Liver (tissue), 9 donors: ENCODE results near the gene HCK. TPM values are rescaled to one million over a fixed set of nuclear protein-coding genes. Genes with fewer than 3 reads are reported as not detected.

Source experiments
- DNase-seq: peaks from one replicate; pipeline ENCODE4 v3.0.0-alpha.2; 2017; ENCODE audit warnings: low spot score
- H3K27ac ChIP-seq, 2 donors: one replicate each; pipeline ENCODE4 v1.7.0; 2013; ENCODE audit warnings: inconsistent platforms in 2 of 2, low read length in 2 of 2, control low read depth in 1 of 2, low read depth in 1 of 2, mild to moderate bottlenecking in 1 of 2
- H3K27me3 ChIP-seq, 4 donors: one replicate each; pipeline versions ENCODE4 v1.6.1 to v1.7.0; 2013; ENCODE audit warnings: low read length in 3 of 4, inconsistent platforms in 1 of 4, mild to moderate bottlenecking in 1 of 4, moderate library complexity in 1 of 4; ENCODE audit not compliant: control insufficient read depth in 4 of 4, insufficient read depth in 4 of 4
- H3K36me3 ChIP-seq, 4 donors: one replicate each; pipeline versions ENCODE4 v1.6.1 to v1.7.0; 2013; ENCODE audit warnings: low read length in 3 of 4, mild to moderate bottlenecking in 3 of 4, low read depth in 1 of 4, moderate library complexity in 1 of 4; ENCODE audit not compliant: control insufficient read depth in 4 of 4, insufficient read depth in 3 of 4
- H3K4me1 ChIP-seq, 4 donors: one replicate each; pipeline versions ENCODE4 v1.6.1 to v1.7.0; 2013; ENCODE audit warnings: low read length in 3 of 4, mild to moderate bottlenecking in 3 of 4, moderate library complexity in 1 of 4; ENCODE audit not compliant: control insufficient read depth in 4 of 4, insufficient read depth in 4 of 4
- H3K4me3 ChIP-seq, 3 donors: one replicate each; pipeline versions ENCODE4 v1.6.1 to v1.7.0; 2013; ENCODE audit warnings: low read length in 3 of 3, control low read depth in 1 of 3, low read depth in 1 of 3, mild to moderate bottlenecking in 1 of 3
- H3K9ac ChIP-seq, 2 donors: one replicate each; pipeline ENCODE4 v1.7.0; 2013; ENCODE audit warnings: low read length in 2 of 2, mild to moderate bottlenecking in 2 of 2, moderate library complexity in 2 of 2, control low read depth in 1 of 2, low read depth in 1 of 2
- H3K9me3 ChIP-seq, 4 donors: one replicate each; pipeline versions ENCODE4 v1.6.1 to v1.7.0; 2013; ENCODE audit warnings: low read length in 3 of 4; ENCODE audit not compliant: control insufficient read depth in 4 of 4
- EGR1 ChIP-seq, 2 donors: IDR thresholded peaks; 2 replicates each; pipeline ENCODE4 v1.6.1; 2016 to 2018; ENCODE audit warnings: antibody characterized with exemption in 2 of 2, low read depth in 2 of 2
- FOXA1 ChIP-seq: IDR thresholded peaks from 2 replicates; pipeline ENCODE4 v1.6.1; 2016; ENCODE audit warnings: antibody characterized with exemption
- FOXA2 ChIP-seq: IDR thresholded peaks from 2 replicates; pipeline ENCODE4 v1.6.1; 2016; ENCODE audit warnings: antibody characterized with exemption
- GABPA ChIP-seq, 2 donors: IDR thresholded peaks in 1 of 2; conservative IDR thresholded peaks in 1 of 2; 2 replicates each; pipeline ENCODE4 v1.6.1; 2016; ENCODE audit warnings: antibody characterized with exemption in 2 of 2, mild to moderate bottlenecking in 1 of 2, moderate library complexity in 1 of 2
- HNF4A ChIP-seq, 2 donors: conservative IDR thresholded peaks; 2 replicates each; pipeline ENCODE4 v1.6.1; 2016; ENCODE audit warnings: antibody characterized with exemption in 2 of 2, mild to moderate bottlenecking in 2 of 2
- HNF4G ChIP-seq: IDR thresholded peaks from 2 replicates; pipeline ENCODE4 v1.6.1; 2016; ENCODE audit warnings: antibody characterized with exemption
- JUND ChIP-seq, 2 donors: IDR thresholded peaks; 2 replicates each; pipeline ENCODE4 v1.6.1; 2016; ENCODE audit warnings: antibody characterized with exemption in 2 of 2
- MAX ChIP-seq: IDR thresholded peaks from 2 replicates; pipeline ENCODE4 v1.6.1; 2016; ENCODE audit warnings: antibody characterized with exemption
- NR2F2 ChIP-seq: IDR thresholded peaks from 2 replicates; pipeline ENCODE4 v1.6.1; 2016; ENCODE audit warnings: antibody characterized with exemption
- RAD21 ChIP-seq, 2 donors: IDR thresholded peaks; 2 replicates each; pipeline ENCODE4 v1.6.1; 2016; ENCODE audit warnings: antibody characterized with exemption in 2 of 2, mild to moderate bottlenecking in 2 of 2
- REST ChIP-seq: IDR thresholded peaks from 2 replicates; pipeline ENCODE4 v1.6.1; 2016; ENCODE audit warnings: antibody characterized with exemption, mild to moderate bottlenecking
- RXRA ChIP-seq, 2 donors: IDR thresholded peaks; 2 replicates each; pipeline ENCODE4 v1.6.1; 2017 to 2018; ENCODE audit warnings: antibody characterized with exemption in 2 of 2, mild to moderate bottlenecking in 1 of 2
- SP1 ChIP-seq: IDR thresholded peaks from 2 replicates; pipeline ENCODE4 v1.6.1; 2018; ENCODE audit warnings: antibody characterized with exemption, mild to moderate bottlenecking
- TAF1 ChIP-seq: conservative IDR thresholded peaks from 2 replicates; pipeline ENCODE4 v1.6.1; 2016; ENCODE audit warnings: antibody characterized with exemption, mild to moderate bottlenecking
- YY1 ChIP-seq: IDR thresholded peaks from 2 replicates; pipeline ENCODE4 v1.6.1; 2016; ENCODE audit warnings: antibody characterized with exemption, mild to moderate bottlenecking
- WGBS: extraction: QIAGEN DNeasy Blood & Tissue Kit; methylation state at CpG from one replicate; pipeline ENCODE4 v1.1.7; 2013; 5-methylcytosine and 5-hydroxymethylcytosine counted together
- polyA plus RNA-seq, 2 donors: library from polyadenylated mRNA; stranded (reverse) in 1 of 2; unstranded in 1 of 2; fragments of 200-250 nt in 1 of 2; fragments of >200 nt in 1 of 2; fragmentation: Nextera tagmentation in 1 of 2; extraction: Ambion mirVana in 1 of 2; gene quantifications; one replicate each; pipeline versions ENCODE4 v1.2.1 to v1.2.3, GENCODE V29; 2013 to 2015
- total RNA-seq, 2 donors: library from RNA; depleted of rRNA; stranded (reverse); fragments of >200 nt; gene quantifications; one replicate each; pipeline ENCODE4 v1.2.3, GENCODE V29; 2014
- TF ChIP-seq, protein P1 (sequence below): fragments of 150-350 bp; IDR thresholded peaks from 2 replicates; pipeline ENCODE4 v1.5.1; 2017; ENCODE audit warnings: improper control_type of control experiment, low read depth, low read length; ENCODE audit not compliant: missing input control
- TF ChIP-seq, protein P2 (sequence below): IDR thresholded peaks from 2 replicates; pipeline ENCODE4 v1.6.1; 2016; ENCODE audit warnings: antibody characterized with exemption
- TF ChIP-seq, protein P3 (sequence below): IDR thresholded peaks from 2 replicates; pipeline ENCODE4 v1.6.1; 2016; ENCODE audit warnings: antibody characterized with exemption
- donor health status: healthy.
- donor health status: healthy.
- donor health status: healthy.
- donor health status: healthy.
- donor health status: healthy.

Gene HCK
- total and polyA plus RNA-seq, 4 donors: 1.8 to 20.6 (median 10.2) TPM

DNA sequence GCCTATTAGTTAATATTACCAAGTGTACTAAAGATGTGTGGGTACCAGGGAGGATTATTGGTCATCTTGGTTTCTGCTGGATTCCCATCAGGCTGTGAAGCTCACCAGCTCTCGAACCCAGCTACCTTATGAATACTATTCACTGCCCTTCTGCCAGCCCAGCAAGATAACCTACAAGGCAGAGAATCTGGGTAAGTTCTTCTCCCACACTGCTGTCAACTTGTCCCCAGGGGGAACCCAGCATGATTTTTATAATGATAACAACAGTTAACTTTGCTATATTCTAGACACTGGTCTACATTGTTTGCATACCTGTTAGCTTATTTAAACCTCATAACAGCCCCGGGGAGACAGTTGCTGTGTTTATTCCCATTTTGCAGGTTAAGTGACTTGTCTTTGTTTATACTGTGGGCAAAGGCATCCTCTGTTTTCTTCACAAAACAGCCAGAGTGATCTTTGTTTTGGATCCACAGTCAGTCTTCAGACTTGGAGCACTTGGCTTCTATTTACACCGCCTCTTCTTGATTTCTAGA is 84.0 kb downstream of the HCK start:
- no peak for DNase-seq
- WGBS: 91% methylated on average over 3 of the region's 3 CpGs
- peaks cover 8 to 59% (median 38%) of the 10 kb centered on the region in 4 donors for H3K36me3 ChIP-seq
- TF ChIP-seq FOXA2 (no peak), TAF1 (no peak), REST (no peak), HNF4G (no peak), EGR1 (IDR thresholded peaks at IDR 0.05; ENCODE audit: low read depth in 2 of 2) (no peak), RAD21 (IDR thresholded peaks at IDR 0.05) (no peak), JUND (IDR thresholded peaks at IDR 0.05) (no peak), NR2F2 (no peak), RXRA (IDR thresholded peaks at IDR 0.05) (no peak), GABPA (IDR thresholded peaks at IDR 0.05 in 1 of 2, conservative IDR thresholded peaks at IDR 0.05 in 1 of 2) (no peak), MAX (no peak), HNF4A (conservative IDR thresholded peaks at IDR 0.05) (no peak), FOXA1 (no peak), YY1 (no peak), SP1 (no peak)
- TF ChIP-seq, protein P1, sequence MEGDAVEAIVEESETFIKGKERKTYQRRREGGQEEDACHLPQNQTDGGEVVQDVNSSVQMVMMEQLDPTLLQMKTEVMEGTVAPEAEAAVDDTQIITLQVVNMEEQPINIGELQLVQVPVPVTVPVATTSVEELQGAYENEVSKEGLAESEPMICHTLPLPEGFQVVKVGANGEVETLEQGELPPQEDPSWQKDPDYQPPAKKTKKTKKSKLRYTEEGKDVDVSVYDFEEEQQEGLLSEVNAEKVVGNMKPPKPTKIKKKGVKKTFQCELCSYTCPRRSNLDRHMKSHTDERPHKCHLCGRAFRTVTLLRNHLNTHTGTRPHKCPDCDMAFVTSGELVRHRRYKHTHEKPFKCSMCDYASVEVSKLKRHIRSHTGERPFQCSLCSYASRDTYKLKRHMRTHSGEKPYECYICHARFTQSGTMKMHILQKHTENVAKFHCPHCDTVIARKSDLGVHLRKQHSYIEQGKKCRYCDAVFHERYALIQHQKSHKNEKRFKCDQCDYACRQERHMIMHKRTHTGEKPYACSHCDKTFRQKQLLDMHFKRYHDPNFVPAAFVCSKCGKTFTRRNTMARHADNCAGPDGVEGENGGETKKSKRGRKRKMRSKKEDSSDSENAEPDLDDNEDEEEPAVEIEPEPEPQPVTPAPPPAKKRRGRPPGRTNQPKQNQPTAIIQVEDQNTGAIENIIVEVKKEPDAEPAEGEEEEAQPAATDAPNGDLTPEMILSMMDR: no peak
- TF ChIP-seq, protein P2, sequence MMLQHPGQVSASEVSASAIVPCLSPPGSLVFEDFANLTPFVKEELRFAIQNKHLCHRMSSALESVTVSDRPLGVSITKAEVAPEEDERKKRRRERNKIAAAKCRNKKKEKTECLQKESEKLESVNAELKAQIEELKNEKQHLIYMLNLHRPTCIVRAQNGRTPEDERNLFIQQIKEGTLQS: no peak
- TF ChIP-seq, protein P3, sequence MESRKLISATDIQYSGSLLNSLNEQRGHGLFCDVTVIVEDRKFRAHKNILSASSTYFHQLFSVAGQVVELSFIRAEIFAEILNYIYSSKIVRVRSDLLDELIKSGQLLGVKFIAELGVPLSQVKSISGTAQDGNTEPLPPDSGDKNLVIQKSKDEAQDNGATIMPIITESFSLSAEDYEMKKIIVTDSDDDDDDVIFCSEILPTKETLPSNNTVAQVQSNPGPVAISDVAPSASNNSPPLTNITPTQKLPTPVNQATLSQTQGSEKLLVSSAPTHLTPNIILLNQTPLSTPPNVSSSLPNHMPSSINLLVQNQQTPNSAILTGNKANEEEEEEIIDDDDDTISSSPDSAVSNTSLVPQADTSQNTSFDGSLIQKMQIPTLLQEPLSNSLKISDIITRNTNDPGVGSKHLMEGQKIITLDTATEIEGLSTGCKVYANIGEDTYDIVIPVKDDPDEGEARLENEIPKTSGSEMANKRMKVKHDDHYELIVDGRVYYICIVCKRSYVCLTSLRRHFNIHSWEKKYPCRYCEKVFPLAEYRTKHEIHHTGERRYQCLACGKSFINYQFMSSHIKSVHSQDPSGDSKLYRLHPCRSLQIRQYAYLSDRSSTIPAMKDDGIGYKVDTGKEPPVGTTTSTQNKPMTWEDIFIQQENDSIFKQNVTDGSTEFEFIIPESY: no peak
- no peaks in the 10 kb centered on the region for H3K27me3 ChIP-seq
- no peaks in the 10 kb centered on the region for H3K9me3 ChIP-seq
- no peak overlapping the region for H3K9ac ChIP-seq
- H3K4me3 ChIP-seq: no peak overlapping the region
- peaks cover 0 to under 1% (median 0%) of the 10 kb centered on the region in 4 donors for H3K4me1 ChIP-seq
- no peak overlapping the region for H3K27ac ChIP-seq
